ENCODE data around the gene E2F1. TPM values are rescaled to one million over a fixed set of nuclear protein-coding genes. Genes with fewer than 3 reads are reported as not detected.
A peak's percentile ranks its signal among the peaks of the same experiment; 100 is the strongest.

E2F1 gene
- total RNA-seq, 2 donors from 2014 or later = 26.9 to 33.7 TPM

- DNase-seq = peak; percentile 94
- Histone ChIP-seq H3K36me3 (ENCODE audit: control insufficient read depth, insufficient read depth, low read length) (peaks cover 10% of the 10 kb centered on the region), H3K9me3 (ENCODE audit: control insufficient read depth, low read length) (no peaks in the 10 kb centered on the region), H3K27ac (ENCODE audit: low read depth, low read length) (no peak overlapping the region), H3K9ac (ENCODE audit: extremely low read depth, low read length, poor library complexity, severe bottlenecking) (no peak overlapping the region), H3K4me1 (ENCODE audit: control insufficient read depth, insufficient read depth, low read length) (no peaks in the 10 kb centered on the region), H3K4me3 (ENCODE audit: low read length) (no peak overlapping the region), H3K27me3 (ENCODE audit: control insufficient read depth, insufficient read depth, low read length, poor library complexity, severe bottlenecking) (no peaks in the 10 kb centered on the region)
- TF ChIP-seq CTCF (conservative IDR thresholded peaks at IDR 0.05) = peak; percentile 98
- no peaks in the 10 kb centered on the region for H3K9me3 Mint-ChIP-seq
- 71 to 75% methylated on average over 14 to 16 of the region's 16 CpGs for WGBS, 2 experiments (ENCODE audit: insufficient coverage in 1 of 2, insufficient read length in 1 of 2)
- H3K4me3 Mint-ChIP-seq = no peak overlapping the region
- H3K36me3 Mint-ChIP-seq (ENCODE audit: low read depth) = peaks cover 4% of the 10 kb centered on the region
- peaks cover 14% of the 10 kb centered on the region for H3K4me1 Mint-ChIP-seq
- peak overlapping the region; percentile 78 for H3K27ac Mint-ChIP-seq
- H3K27me3 Mint-ChIP-seq (ENCODE audit: insufficient read depth) = no peaks in the 10 kb centered on the region
These were observed 32.8 kb downstream of the E2F1 start for GRCh38 chr20:33653218-33653899.

- WGBS, 2 experiments (ENCODE audit: insufficient coverage in 1 of 2, insufficient read length in 1 of 2) = 91 to 93% methylated on average over 11 to 13 of the region's 13 CpGs
- peaks cover 4% of the 10 kb centered on the region for H3K36me3 ChIP-seq (ENCODE audit: control insufficient read depth, insufficient read depth, low read length)
- no peak overlapping the region for H3K9ac ChIP-seq (ENCODE audit: extremely low read depth, low read length, poor library complexity, severe bottlenecking)
- H3K27me3 ChIP-seq (ENCODE audit: control insufficient read depth, insufficient read depth, low read length, poor library complexity, severe bottlenecking) = no peaks in the 10 kb centered on the region
- no peak overlapping the region for H3K4me3 ChIP-seq (ENCODE audit: low read length)
- H3K4me1 Mint-ChIP-seq = peaks cover 14% of the 10 kb centered on the region
- H3K9me3 Mint-ChIP-seq = no peaks in the 10 kb centered on the region
- H3K36me3 Mint-ChIP-seq (ENCODE audit: low read depth) = peaks cover 4% of the 10 kb centered on the region
- no peak for TF ChIP-seq CTCF (conservative IDR thresholded peaks at IDR 0.05)
- H3K27me3 Mint-ChIP-seq (ENCODE audit: insufficient read depth) = no peaks in the 10 kb centered on the region
- no peak overlapping the region for H3K27ac ChIP-seq (ENCODE audit: low read depth, low read length)
- no peaks in the 10 kb centered on the region for H3K4me1 ChIP-seq (ENCODE audit: control insufficient read depth, insufficient read depth, low read length)
- H3K9me3 ChIP-seq (ENCODE audit: control insufficient read depth, low read length) = no peaks in the 10 kb centered on the region
- DNase-seq = no peak
- H3K4me3 Mint-ChIP-seq = no peak overlapping the region
- no peak overlapping the region for H3K27ac Mint-ChIP-seq
These were observed 34.6 kb downstream of the E2F1 start for GRCh38 chr20:33651562-33652048.

- H3K4me3 Mint-ChIP-seq = no peak overlapping the region
- H3K4me1 ChIP-seq (ENCODE audit: control insufficient read depth, insufficient read depth, low read length) = no peaks in the 10 kb centered on the region
These were observed 35.2 kb downstream of the E2F1 start for GRCh38 chr20:33650753-33651561.

More at GRCh38 chr20:33650753-33651561, 35.2 kb downstream of the E2F1 start:
- Histone ChIP-seq H3K9me3 (ENCODE audit: control insufficient read depth, low read length) (no peaks in the 10 kb centered on the region), H3K36me3 (ENCODE audit: control insufficient read depth, insufficient read depth, low read length) (peaks cover 4% of the 10 kb centered on the region), H3K27ac (ENCODE audit: low read depth, low read length) (no peak overlapping the region), H3K9ac (ENCODE audit: extremely low read depth, low read length, poor library complexity, severe bottlenecking) (no peak overlapping the region), H3K4me3 (ENCODE audit: low read length) (no peak overlapping the region), H3K27me3 (ENCODE audit: control insufficient read depth, insufficient read depth, low read length, poor library complexity, severe bottlenecking) (no peaks in the 10 kb centered on the region)
- Mint-ChIP-seq H3K27ac (no peak overlapping the region), H3K4me1 (peaks cover 14% of the 10 kb centered on the region), H3K27me3 (ENCODE audit: insufficient read depth) (no peaks in the 10 kb centered on the region), H3K9me3 (no peaks in the 10 kb centered on the region), H3K36me3 (ENCODE audit: low read depth) (peaks cover 9% of the 10 kb centered on the region)
- no peak for DNase-seq
- 91% methylated on average over 6 to 10 of the region's 10 CpGs for WGBS, 2 experiments (ENCODE audit: insufficient coverage in 1 of 2, insufficient read length in 1 of 2)
- no peak for TF ChIP-seq CTCF (conservative IDR thresholded peaks at IDR 0.05)
